Hepatocyte (in vitro differentiated cells): ENCODE results near the gene VAV2. TPM values are rescaled to one million over a fixed set of nuclear protein-coding genes. Genes with fewer than 3 reads are reported as not detected.
"Not testable (repeated sequence)": the region's sequence is repeated elsewhere in the genome, so short reads cannot be mapped to it uniquely, and the experiment has no call there.

Source experiments
- DNase-seq: peaks from one replicate; pipeline ENCODE4 v3.0.0-alpha.2; 2016; ENCODE audit warnings: low spot score
- H2AFZ ChIP-seq: fragments of 200-600 bp; sonication (generic); 2 replicates; pipeline ENCODE4 v1.6.0; 2016; ENCODE audit warnings: antibody characterized with exemption, mild to moderate bottlenecking
- H3K27ac ChIP-seq: fragments of 200-600 bp; sonication (generic); 2 replicates; pipeline ENCODE4 v1.5.1; 2016; ENCODE audit warnings: mild to moderate bottlenecking
- H3K27me3 ChIP-seq: fragments of 200-600 bp; sonication (generic); 2 replicates; pipeline ENCODE4 v1.6.1; 2016
- H3K36me3 ChIP-seq: fragments of 200-600 bp; sonication (generic); replicated peaks from 2 replicates; pipeline ENCODE4 v1.5.1; 2016; ENCODE audit warnings: low read depth; ENCODE audit not compliant: insufficient read depth
- H3K4me1 ChIP-seq: fragments of 200-600 bp; sonication (generic); 2 replicates; pipeline ENCODE4 v1.5.1; 2016; ENCODE audit warnings: mild to moderate bottlenecking, moderate library complexity; ENCODE audit not compliant: insufficient read depth
- H3K4me2 ChIP-seq: fragments of 200-600 bp; sonication (generic); 2 replicates; pipeline ENCODE4 v1.6.0; 2016
- H3K4me3 ChIP-seq: fragments of 200-600 bp; sonication (generic); 2 replicates; pipeline ENCODE4 v1.5.1; 2016; ENCODE audit warnings: mild to moderate bottlenecking
- H3K79me2 ChIP-seq: fragments of 200-600 bp; sonication (generic); 2 replicates; pipeline ENCODE4 v1.6.0; 2017; ENCODE audit warnings: mild to moderate bottlenecking
- H3K9me2 ChIP-seq: fragments of 200-600 bp; sonication (generic); replicated peaks from 2 replicates; pipeline ENCODE4 v1.6.0; 2017; ENCODE audit warnings: mild to moderate bottlenecking; ENCODE audit not compliant: insufficient read depth
- H3K9me3 ChIP-seq: fragments of 200-600 bp; sonication (generic); 2 replicates; pipeline ENCODE4 v1.5.1; 2016; ENCODE audit warnings: low read depth, mild to moderate bottlenecking
- H4K20me1 ChIP-seq: fragments of 200-600 bp; sonication (generic); 2 replicates; pipeline ENCODE4 v1.6.0; 2016; ENCODE audit warnings: mild to moderate bottlenecking; ENCODE audit not compliant: insufficient read depth, poor library complexity, severe bottlenecking
- EZH2 ChIP-seq: fragments of 200-600 bp; sonication (generic); IDR thresholded peaks from 2 replicates; pipeline ENCODE4 v1.6.1; 2016; ENCODE audit warnings: antibody characterized with exemption, mild to moderate bottlenecking, borderline replicate concordance
- EZH2phosphoT487 ChIP-seq: fragments of 200-600 bp; sonication (generic); IDR thresholded peaks from one replicate; pipeline ENCODE4 v1.6.1; 2018; ENCODE audit warnings: antibody characterized with exemption, mild to moderate bottlenecking, low read depth, moderate library complexity; ENCODE audit not compliant: unreplicated experiment, severe bottlenecking
- WGBS: methylation state at CpG from one replicate; pipeline ENCODE4 v1.1.6; 2016; ENCODE audit warnings: low lambda C conversion rate; ENCODE audit errors: missing lambda C conversion rate; 5-methylcytosine and 5-hydroxymethylcytosine counted together
- polyA plus RNA-seq: library from polyadenylated mRNA; unstranded; fragments of >200 nt; fragmentation: Nextera tagmentation; extraction: Ambion mirVana; gene quantifications from 2 replicates; pipeline ENCODE4 v1.2.1, GENCODE V29; 2016
- total RNA-seq: library from RNA; depleted of rRNA; stranded (reverse); fragments of >200 nt; gene quantifications from 2 replicates; pipeline ENCODE4 v1.2.3, GENCODE V29; 2014
- TF ChIP-seq, protein P1 (sequence below): fragments of 200-600 bp; sonication (generic); IDR thresholded peaks from 2 replicates; pipeline ENCODE4 v1.5.1; 2016; ENCODE audit warnings: antibody characterized with exemption, mild to moderate bottlenecking; ENCODE audit not compliant: poor library complexity

Gene VAV2
- total and polyA plus RNA-seq, 2 experiments from 2014 or later, result 24.9 to 27.7 TPM

DNA sequence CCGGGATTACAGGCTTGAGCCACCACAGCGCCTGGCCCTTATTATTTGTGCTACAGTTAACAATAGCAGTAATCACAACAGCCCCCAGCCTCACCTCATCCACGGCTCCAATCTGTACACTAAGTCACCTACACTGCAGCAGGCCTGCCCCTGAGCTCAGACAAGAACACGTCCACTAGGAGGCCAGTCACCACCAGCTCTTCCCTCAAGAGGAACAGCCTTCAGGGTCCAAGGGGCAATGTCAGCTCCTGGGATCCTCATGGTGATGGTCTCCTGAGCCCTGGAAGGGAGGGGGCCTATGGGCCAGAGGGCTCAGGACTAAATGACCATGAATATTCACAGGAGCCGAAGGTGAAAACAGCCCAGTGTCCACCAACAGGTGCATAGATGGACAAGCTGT lies 67.7 kb downstream of the VAV2 start:
- no peaks in the 10 kb centered on the region for H3K27me3 ChIP-seq
- H3K4me2 ChIP-seq, result no peak overlapping the region
- TF ChIP-seq, protein P1, sequence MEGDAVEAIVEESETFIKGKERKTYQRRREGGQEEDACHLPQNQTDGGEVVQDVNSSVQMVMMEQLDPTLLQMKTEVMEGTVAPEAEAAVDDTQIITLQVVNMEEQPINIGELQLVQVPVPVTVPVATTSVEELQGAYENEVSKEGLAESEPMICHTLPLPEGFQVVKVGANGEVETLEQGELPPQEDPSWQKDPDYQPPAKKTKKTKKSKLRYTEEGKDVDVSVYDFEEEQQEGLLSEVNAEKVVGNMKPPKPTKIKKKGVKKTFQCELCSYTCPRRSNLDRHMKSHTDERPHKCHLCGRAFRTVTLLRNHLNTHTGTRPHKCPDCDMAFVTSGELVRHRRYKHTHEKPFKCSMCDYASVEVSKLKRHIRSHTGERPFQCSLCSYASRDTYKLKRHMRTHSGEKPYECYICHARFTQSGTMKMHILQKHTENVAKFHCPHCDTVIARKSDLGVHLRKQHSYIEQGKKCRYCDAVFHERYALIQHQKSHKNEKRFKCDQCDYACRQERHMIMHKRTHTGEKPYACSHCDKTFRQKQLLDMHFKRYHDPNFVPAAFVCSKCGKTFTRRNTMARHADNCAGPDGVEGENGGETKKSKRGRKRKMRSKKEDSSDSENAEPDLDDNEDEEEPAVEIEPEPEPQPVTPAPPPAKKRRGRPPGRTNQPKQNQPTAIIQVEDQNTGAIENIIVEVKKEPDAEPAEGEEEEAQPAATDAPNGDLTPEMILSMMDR, result no peak
- TF ChIP-seq EZH2phosphoT487, result no peak
- TF ChIP-seq EZH2, result no peak
- H3K4me3 ChIP-seq, result no peak overlapping the region
- WGBS, result 89% methylated on average over 5 of the region's 5 CpGs
- DNase-seq, result no peak
- no peaks in the 10 kb centered on the region for H3K9me3 ChIP-seq
- no peak overlapping the region for H3K27ac ChIP-seq
- no peaks in the 10 kb centered on the region for H3K9me2 ChIP-seq
- H3K4me1 ChIP-seq, result no peaks in the 10 kb centered on the region
- no peak overlapping the region for H2AFZ ChIP-seq
- H3K79me2 ChIP-seq, result peaks cover 83% of the 10 kb centered on the region
- no peaks in the 10 kb centered on the region for H3K36me3 ChIP-seq
- H4K20me1 ChIP-seq, result peaks cover 36% of the 10 kb centered on the region

GRCh38 chr9:133923608-133924007 lies 68.5 kb downstream of the VAV2 start:
- not testable (repeated sequence) for H2AFZ ChIP-seq, H3K27ac ChIP-seq, H3K4me1 ChIP-seq, DNase-seq, H3K9me3 ChIP-seq, H3K36me3 ChIP-seq, H3K9me2 ChIP-seq, H3K4me3 ChIP-seq, H3K4me2 ChIP-seq, H3K27me3 ChIP-seq
- Histone ChIP-seq H4K20me1 (peaks cover 31% of the 10 kb centered on the region), H3K79me2 (peaks cover 82% of the 10 kb centered on the region)
- 95% methylated on average over 2 of the region's 2 CpGs for WGBS

- H3K27ac ChIP-seq, result no peak overlapping the region
- 97% methylated on average over 17 of the region's 17 CpGs for WGBS
- H3K79me2 ChIP-seq, result peaks cover 83% of the 10 kb centered on the region
- no peak overlapping the region for H3K4me3 ChIP-seq
- no peak overlapping the region for H2AFZ ChIP-seq
- no peak overlapping the region for H3K4me2 ChIP-seq
- H4K20me1 ChIP-seq, result peaks cover 34% of the 10 kb centered on the region
- H3K36me3 ChIP-seq, result no peaks in the 10 kb centered on the region
- DNase-seq, result no peak
- peaks cover 22% of the 10 kb centered on the region for H3K4me1 ChIP-seq
- H3K27me3 ChIP-seq, result no peaks in the 10 kb centered on the region
- no peaks in the 10 kb centered on the region for H3K9me3 ChIP-seq
- no peaks in the 10 kb centered on the region for H3K9me2 ChIP-seq
- no peak for TF ChIP-seq EZH2
- no peak for TF ChIP-seq EZH2phosphoT487
- TF ChIP-seq, protein P1, result no peak
These were observed 70.3 kb downstream of the VAV2 start for GRCh38 chr9:133921866-133922265.

GRCh38 chr9:133920471-133920870 lies 71.7 kb downstream of the VAV2 start:
- H3K27me3 ChIP-seq, result no peaks in the 10 kb centered on the region
- no peak overlapping the region for H3K27ac ChIP-seq
- H2AFZ ChIP-seq, result no peak overlapping the region
- no peaks in the 10 kb centered on the region for H3K9me3 ChIP-seq
- H3K4me3 ChIP-seq, result no peak overlapping the region
- TF ChIP-seq EZH2, result no peak
- WGBS, result 94% methylated on average over 7 of the region's 12 CpGs
- H3K36me3 ChIP-seq, result no peaks in the 10 kb centered on the region
- no peak for DNase-seq
- H3K9me2 ChIP-seq, result no peaks in the 10 kb centered on the region
- no peak overlapping the region for H3K4me2 ChIP-seq
- peaks cover 23% of the 10 kb centered on the region for H3K4me1 ChIP-seq
- peaks cover 25% of the 10 kb centered on the region for H4K20me1 ChIP-seq
- peaks cover 84% of the 10 kb centered on the region for H3K79me2 ChIP-seq
